GM21390 (cell line): ENCODE results near the gene PAEP.

Experiments
- ATAC-seq: cut with Tn5 transposase; IDR thresholded peaks from one replicate; pipeline ENCODE4 v1.9.1; 2021; ENCODE audit not compliant: unreplicated experiment

Gene PAEP

DNA sequence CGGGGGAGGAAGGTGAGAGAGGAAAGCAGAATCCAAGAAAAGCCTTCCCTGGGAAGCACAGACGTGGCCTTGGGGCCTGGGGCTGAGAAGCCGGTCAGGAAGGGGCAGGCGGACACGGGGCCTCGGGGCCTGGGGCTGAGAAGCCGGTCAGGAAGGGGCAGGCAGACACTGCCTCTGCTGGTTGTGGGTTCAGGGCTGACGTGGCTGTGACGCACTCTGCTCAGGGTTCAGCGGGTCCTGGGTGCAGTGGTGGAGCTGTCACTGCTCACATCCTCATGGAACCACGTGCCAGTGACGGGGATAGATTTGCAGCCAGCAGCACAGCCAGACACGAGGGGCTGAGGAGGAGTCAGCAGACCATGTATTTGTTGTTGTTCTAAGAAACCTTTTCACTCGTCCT is 12.8 kb downstream of the PAEP start:
- ATAC-seq = no peak

DNA sequence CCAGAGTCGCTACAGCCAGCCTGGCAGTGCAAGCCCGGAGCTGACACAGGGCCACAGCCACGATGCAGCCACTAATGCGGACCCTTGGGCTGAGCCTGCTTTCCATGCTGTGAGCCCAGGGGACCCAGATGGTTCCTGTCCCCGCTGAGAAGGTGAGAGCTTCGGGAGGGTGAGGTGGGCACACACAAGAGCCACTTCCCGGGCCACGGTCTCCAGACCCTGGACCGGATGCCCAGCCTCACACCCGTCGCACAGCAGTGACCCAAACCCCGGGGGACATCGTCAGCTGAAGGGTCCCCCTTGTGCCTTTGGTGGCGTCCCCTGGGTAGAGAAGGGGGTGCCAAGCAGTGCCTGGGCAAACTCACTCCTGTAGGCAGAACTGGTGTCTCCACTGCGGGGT is 13.4 kb downstream of the PAEP start:
- ATAC-seq = no peak

DNA sequence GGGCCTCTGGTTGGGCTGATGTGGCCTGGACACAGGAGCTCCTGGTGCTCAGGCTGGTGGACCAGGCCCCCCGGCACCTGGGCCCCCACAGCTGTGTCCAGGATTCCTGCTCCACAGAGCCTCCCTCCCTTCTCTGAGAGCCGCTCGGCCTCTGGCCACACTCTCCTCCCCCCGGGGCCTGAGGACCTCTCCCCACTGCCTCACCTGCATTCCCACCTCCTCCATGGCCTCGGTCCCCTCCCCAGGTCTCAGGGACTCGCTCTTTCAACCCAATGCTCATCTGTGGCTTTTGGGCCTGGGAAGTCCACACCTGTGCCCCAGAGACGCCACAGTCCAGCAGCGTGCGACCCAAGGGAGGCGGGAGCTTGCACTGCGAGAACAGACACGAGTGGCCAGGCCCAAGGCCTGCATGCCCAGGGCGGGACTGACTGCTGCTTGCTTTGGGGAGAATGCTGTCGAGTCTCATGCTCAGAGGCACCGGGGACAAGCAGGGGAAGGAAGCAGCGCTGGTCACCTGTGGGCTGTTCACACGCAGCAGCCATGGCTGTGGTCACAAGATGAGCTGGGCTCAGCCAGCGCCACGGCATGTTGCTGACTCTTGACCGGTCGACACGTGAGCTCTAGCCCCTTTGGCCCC is 14.6 kb downstream of the PAEP start:
- no peak for ATAC-seq

DNA sequence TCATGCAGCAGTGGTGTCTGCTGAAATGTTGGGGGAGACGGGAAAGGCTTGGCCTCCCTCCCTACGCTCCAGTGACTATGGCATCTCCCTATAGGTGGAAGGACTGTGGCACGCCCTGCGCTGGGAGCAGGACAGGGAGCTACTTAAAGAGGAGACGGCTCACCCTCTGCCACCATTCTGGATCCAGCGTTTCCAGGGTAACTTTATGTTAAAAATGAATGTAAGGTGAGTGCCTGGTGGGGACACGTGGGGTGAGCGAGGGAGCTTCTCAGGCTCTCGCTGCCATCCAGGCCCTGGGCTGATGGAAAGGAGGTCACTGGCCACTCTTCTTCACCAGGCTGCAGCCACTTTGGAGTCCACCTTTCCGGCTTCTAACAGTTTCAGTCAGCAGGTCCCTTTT is 15.7 kb downstream of the PAEP start:
- ATAC-seq = no peak

DNA sequence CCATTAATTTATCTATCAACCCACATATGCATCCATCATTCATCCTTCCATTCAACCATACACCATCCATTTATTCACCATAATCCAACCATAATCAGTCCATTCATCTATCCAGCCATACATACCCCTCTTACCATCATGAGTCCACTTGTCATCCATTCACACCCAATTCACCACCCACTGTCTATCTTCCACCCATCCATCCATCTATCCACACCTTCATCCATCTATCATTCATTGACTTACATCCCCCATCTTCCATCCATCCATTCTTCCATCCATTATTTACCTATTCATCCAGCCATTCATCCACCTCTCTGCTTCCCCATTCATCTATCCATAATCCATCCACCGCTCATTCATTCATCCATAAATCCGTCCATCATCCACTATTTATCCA is 17.8 kb downstream of the PAEP start:
- ATAC-seq = no peak

DNA sequence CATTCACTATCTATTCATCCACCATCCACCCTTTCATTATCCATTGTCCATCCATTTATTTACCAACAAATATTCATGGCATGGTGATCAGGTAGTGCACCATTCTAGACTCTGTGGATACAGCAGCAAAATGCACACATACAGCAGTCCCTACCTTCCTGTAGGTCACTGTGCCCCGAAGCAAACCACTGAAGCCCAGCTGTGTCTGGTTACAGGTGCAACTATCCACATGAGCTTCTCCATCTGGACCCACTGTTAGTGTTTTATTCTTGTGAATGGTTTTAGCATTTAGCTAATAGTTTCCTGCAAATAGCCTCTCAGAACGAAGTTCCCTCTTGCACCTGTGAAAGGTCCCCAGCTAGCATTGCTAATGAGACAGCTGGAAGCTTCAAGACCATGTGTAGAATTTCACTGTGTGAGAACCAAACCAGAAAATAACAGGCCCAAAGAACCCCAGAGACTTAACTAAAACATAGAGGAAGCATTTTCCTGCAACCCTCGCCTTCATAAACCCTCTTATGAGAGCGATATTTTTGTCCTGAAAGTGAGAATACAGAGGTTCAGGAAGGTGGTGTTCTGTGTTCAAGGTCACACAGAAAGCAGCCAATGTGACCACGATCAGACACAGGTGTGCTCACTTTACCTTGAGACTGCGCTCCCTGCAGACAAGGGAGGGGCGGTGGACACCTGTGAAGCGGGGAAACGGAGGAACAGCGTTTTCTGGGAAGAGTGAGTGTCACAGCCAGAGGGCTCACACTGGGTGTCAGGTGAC is 18.5 kb downstream of the PAEP start:
- ATAC-seq = no peak

DNA sequence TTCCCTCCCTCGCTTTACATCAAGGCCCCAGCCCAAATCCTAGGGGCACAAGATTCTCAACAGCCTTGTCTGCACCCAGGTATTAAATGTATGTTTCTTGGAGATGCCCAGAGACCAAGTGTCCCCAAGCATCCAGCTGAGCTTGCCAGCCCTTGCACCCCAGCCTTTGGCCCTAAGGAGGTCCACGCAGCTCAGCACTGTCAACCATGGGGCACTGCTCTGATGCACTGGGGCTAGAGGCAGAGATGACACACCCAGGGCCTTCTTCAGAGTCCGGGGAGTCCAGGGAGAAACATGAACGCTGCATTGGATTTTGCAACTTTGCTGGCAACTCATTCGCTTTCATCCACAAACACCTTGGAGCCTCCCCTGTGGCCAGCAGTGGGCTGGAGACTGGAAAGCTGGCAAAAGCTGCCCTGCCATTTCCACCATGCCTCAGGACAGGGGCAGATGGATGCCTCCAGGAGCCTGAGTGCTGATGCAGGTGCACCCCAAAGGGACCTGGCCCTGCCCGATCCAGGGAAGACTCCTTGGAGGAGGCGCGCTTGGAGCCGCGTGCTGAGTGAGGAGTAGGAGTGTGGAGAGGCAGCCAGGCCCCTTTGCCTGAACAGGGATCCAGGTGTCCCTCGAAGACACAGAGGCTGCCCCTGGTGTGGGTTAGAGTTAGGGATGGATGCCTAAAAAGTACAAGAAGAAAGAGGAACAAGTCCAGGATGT is 19.3 kb downstream of the PAEP start:
- ATAC-seq = no peak

DNA sequence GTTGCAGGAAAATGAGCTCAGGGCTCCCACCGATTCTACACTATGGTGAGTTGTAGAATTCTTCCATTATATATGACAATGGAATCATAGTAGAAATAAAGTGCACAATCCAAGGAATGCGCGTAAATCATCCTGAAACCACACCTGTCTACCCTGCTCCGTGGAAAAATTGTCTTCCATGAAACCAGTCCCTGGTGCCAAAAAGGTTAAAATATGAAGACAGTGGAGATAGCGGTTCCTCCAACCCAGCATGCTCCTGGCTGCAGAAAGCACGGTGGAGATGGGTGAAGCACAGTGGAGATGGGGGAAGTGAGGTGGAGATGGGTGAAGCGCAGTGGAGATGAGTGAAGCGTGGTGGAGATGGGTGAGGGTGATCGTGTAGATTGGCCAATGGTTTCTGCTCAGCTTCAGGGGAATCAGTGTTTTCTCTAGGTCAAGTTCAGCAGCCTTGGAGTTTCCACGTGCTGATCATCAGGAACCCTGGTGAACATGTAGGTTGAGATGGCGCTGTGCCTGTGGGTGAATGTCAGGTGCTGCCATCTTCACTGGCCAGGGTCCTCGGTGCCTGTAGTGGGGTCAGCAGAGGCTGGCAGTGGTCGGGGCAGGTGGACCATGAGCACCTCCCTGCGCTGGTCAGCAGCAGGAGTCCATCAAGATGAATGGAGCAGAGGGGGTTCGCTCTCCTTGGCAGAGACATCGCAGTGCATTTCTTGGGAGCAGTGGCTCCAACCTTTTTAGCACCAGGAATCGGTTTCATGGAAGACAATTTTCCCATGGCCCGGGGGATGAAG is 20.3 kb downstream of the PAEP start:
- no peak for ATAC-seq

DNA sequence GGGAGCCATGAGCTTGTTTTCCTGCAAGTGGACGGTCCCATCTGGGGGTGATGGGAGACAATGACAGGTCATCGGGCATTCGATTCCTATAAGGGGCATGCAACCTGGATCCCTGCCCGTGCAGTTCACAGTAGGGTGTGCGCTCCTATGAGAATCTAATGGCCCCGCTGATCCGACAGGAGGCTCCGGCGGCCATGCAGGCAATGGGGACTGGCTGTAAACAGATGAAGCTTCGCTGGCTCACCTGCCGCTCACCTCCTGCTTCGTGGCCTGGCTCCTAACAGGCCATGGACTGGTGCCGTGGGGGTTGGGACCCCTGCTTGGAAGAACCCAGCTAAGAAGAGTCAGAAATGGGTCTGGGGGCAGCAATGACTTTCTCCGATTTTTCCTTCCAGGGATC is 21.0 kb downstream of the PAEP start:
- ATAC-seq = no peak

DNA sequence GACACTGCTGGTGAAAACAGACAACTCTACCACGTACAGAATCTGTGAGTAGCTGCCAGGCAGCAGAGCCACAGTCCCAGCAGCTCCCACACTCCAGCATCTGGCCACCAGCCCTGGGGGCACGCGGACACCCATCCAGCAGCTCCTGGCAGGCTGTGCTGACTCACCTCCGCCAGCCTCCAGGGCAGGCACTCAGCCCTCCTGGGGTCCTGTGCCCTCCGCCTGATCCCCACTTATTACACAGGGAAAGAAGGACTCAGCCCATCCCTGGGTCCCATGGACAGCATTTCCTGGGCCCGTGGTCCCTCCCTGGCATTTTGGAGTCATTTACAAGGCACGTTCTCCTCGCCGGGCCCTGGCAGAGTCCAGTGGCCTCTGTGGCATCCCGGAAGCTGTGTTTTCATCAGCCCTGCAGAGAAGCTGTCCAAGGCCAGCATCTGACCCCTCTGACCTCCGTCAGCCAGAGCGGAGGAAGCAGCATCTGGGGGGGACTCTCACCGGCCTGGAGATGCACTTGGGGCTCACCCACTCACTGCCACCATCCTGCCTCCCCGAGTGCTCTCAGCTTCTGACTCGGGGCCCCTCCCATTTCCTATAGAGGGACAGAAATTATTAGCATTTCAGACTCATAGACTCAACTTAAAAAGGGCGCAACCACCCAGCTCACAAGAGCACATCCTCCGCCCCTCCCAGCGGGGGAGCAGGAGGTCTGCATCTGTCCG is 21.6 kb downstream of the PAEP start:
- no peak for ATAC-seq

DNA sequence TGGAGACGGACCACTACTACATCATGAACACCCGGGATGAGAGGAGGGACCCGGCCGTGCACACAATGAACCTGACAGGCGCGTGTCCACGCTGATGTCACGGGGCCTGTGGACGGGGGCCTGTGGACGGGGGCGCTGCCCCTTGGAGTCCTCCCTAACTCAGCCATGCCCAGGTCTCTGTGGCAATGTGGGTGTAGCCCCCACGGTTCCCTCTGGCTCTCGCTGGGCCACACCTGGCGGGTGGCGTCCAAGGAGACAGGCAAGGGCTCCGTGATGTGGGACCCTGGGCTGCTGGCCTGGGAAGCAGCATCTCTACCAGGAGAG is 22.1 kb downstream of the PAEP start:
- no peak for ATAC-seq

DNA sequence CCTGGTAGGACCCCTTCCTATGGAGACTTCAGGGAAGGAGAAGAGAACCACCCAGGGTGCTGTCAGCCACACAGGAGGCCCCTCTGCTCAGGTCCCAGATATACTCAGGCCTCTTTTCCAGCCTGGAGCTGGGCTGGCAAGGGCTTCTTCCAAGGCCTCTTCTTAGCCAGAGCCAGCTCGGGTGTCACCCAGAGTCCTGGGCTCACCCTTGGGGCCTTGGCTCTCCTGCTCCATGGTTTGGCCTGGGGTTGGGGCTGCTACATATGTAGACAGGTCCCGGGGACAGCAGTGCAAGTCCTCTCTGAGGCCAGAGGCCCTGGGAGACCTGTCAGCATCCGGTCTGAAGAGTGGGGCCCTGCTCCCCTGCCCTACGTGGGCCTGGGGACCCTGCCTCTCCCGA is 22.8 kb downstream of the PAEP start:
- no peak for ATAC-seq

DNA sequence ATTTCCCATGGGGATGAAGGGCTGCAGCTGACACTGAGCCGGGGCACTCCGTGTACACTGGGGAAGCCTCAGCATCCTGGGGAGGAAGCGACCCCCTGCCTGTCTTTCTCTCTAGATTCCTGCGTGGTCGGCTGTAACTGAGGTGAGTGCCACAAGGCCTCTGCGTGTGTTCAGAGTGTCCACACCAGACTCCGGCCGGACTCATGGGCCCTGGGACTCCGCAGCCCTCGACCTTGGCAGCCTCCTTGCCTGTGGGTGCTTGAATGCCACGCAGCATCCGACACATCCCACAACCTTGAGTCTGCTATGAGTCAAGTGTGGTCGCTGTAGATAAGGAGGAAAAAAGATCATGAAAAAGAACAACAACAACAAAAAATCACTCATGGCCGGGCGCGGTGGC is 23.4 kb downstream of the PAEP start:
- no peak for ATAC-seq

DNA sequence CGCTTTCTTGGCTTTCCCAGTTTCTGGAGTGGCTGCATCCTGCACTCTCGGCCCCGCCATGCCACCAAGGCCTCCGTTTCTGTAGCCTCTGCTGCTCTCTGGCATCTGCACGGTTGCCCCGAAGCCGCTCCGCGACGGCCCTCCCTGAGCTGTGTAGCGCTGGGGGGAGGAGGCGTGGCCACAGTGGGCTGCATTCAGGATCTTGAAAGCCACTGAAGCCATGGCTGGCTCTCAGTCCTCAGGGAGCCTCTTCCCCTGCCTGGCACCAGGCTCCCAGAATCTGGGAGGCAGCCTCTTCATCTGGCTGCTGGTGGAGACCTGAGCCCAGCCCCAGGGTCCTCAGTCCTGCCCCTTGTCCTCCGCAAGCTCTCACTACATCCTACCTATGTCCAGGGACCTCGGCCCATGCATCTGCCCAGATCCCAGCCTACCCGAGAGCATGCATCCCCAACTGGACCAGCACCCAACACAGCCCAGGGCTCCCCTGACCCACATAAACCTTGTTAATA is 25.1 kb downstream of the PAEP start:
- ATAC-seq = no peak

DNA sequence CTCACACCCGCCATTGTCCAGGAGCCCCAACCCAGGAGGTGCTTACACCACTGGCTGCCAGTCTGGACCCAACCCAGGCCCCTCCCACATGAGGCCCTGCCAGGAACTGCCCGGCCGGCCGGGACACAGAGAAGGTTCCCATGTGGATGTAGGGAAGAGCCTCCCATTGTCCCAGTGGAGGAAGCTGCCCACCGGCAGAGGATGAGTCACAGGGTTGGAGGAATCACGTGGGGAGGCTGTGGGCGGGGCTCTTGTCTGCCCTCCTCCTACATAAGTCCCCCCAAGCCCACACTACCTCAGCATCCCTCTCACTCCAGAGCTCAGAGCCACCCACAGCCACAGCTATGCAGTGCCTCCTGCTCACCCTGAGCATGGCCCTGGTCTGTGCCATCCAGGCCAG is 26.1 kb downstream of the PAEP start:
- no peak for ATAC-seq

DNA sequence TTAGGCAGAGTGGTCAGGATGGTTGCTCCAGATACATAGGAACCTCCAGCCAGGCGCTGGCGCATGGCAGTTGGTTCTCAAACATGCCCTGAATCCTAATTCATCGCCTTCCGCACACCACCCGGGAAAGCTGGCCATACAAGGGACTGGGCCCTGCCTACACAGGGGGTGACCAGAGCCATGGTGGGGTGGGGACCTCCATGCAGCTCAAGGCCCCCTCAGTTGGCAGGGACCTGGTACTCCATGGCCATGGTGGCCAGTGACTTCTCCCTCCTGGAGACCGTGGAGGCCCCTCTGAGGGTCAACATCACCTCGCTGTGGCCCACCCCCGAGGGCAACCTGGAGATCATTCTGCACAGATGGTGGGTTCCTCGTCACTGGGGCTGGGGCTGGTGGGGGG is 26.8 kb downstream of the PAEP start:
- ATAC-seq = no peak

DNA sequence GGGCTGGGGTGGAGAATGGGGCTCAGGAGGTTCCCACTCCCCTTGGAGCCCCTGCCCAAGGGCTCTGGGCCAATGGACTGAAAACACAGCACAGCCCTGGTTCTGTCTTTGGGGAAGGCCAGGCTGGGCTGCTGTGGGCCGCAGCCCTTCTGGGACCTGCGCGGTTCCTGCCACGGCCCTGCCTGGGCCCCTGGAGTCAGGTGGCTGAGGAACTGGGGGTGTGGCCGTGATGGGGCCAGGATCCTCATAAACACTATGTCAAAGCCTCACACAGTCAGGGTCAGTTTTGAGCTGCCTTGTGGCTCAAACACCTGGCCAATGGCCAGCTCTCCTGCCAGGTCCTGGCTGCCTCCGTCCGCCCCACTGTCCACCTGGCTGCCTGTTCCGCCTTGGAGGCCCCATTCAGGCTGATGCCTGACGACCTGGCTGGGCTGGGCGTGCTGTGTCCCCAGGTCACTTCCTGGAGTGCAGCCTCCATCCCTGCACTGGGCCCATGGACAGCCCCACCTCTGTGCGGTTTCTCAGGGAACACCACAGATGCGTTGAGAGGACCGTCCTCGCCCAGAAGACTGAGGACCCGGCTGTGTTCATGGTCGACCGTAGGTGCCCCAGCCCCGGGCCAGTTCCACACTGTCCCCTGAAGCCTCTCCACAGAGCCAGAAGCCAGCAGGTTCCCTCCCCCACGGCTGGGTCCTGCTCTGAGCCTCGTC is 27.5 kb downstream of the PAEP start:
- ATAC-seq = no peak

DNA sequence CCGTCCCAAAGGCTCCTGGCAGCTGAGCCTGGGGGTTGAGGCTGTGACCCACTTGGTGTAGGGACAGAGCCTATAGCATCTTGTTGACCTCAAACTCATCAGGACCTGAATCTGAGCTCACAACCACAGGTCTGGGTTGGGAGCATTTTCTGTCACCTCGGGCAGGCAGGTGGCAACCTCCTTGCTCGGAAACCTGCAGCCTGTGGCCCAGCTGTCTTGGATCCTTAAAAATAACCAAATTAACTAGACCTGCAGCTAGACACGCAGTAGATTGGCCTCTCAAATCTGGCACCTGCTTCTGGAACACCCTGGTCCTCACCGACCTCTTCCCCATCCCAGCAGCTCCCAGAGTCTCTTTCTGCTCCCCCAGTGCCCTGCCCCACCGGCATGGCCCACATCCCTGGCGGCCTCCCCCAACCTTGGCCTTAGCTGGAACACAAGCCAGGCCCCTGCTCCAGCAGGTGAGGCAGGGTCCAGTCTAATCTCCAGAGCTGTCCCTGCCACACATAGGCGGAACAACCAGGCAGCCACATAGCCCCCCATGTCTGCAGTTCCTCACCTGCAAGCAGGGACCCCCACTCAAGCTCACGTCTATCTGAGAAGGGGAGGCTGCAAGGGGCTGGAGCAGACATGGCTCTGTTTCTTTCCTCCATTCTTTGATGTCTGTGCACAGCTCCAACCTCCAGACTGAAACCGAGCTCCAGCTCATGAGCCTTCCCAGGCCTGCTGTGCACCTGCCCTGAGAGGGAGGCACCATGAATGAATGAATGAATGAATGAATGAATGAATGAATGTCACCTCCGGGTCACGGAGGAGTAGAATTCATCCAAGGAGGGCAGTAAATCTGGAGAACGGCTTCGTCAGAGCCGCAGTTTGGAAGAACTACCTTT is 28.3 kb downstream of the PAEP start:
- no peak for ATAC-seq

DNA sequence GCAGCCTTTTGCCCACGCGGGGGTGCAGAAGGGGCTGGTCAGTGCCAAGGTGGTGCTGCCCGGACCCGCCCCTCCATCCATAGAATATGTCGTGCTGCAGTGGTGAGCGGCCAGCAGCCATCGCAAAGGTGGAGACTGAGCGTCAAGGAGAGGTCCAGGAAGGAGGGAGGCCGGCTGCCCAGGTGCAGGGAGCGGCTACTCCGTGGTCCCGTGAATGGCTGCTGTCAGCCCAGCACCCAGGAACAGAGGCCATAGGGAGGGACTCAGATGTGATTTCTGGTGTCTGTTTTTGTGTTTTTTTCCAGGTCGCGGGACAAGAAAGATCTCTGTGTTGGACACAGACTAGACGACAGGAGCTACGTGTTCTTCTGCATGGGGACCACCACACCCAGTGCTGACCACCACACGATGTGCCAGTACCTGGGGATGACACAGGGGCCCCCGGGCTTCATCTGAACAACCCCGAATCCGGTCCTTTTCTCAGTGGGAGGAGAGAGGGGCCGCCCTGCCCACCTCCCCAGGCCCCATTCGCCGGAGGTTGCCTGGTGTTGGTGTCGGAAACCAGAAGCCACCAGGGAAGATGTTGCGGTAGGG is 29.0 kb downstream of the PAEP start:
- ATAC-seq = no peak
